HUDEP-2 (cell line): ENCODE measurements around the gene OLIG1.

Source experiments
- DNase-seq, 76 experiments: peaks; one replicate each; lab custom pipeline; 2025; ENCODE audit not compliant: unreplicated experiment in 76 of 76; lab: John Stamatoyannopoulos, UW

The OLIG1 gene

GRCh38 chr21:33030633-33031032, 39.3 kb upstream of the OLIG1 start:
- DNase-seq: no peak

- DNase-seq: no peak
These were observed 38.6 kb upstream of the OLIG1 start for GRCh38 chr21:33031152-33031911.

GRCh38 chr21:33032434-33033047, 37.4 kb upstream of the OLIG1 start:
- no peak for DNase-seq

- no peak for DNase-seq
These were observed 36.6 kb upstream of the OLIG1 start for GRCh38 chr21:33033094-33033951.

- no peak for DNase-seq
These were observed 36.0 kb upstream of the OLIG1 start for GRCh38 chr21:33033961-33034413.

- DNase-seq: peak in 2 of 76 experiments; percentile 21 to 22
These were observed 34.8 kb upstream of the OLIG1 start for GRCh38 chr21:33035147-33035546.

GRCh38 chr21:33036430-33037162, 33.3 kb upstream of the OLIG1 start:
- no peak for DNase-seq

- DNase-seq: no peak
These were observed 32.4 kb upstream of the OLIG1 start for GRCh38 chr21:33037501-33037900.

GRCh38 chr21:33039536-33039935, 30.4 kb upstream of the OLIG1 start:
- DNase-seq: no peak

- no peak for DNase-seq
These were observed 29.7 kb upstream of the OLIG1 start for GRCh38 chr21:33040215-33040614.

GRCh38 chr21:33041981-33042380, 28.0 kb upstream of the OLIG1 start:
- no peak for DNase-seq

GRCh38 chr21:33042812-33043211, 27.1 kb upstream of the OLIG1 start:
- no peak for DNase-seq

GRCh38 chr21:33046455-33046854, 23.5 kb upstream of the OLIG1 start:
- no peak for DNase-seq

GRCh38 chr21:33047231-33047630, 22.7 kb upstream of the OLIG1 start:
- peak in 9 of 76 experiments; percentile 6 to 45 (median 25) for DNase-seq

- no peak for DNase-seq
These were observed 18.0 kb upstream of the OLIG1 start for GRCh38 chr21:33051925-33052324.

- DNase-seq: no peak
These were observed 16.0 kb upstream of the OLIG1 start for GRCh38 chr21:33053951-33054350.

- no peak for DNase-seq
These were observed 13.9 kb upstream of the OLIG1 start for GRCh38 chr21:33055991-33056390.

- no peak for DNase-seq
These were observed 12.5 kb upstream of the OLIG1 start for GRCh38 chr21:33057385-33057940.

GRCh38 chr21:33058527-33058926, 11.4 kb upstream of the OLIG1 start:
- DNase-seq: peak in 19 of 76 experiments; percentile 5 to 51 (median 28)

GRCh38 chr21:33058957-33059356, 11.0 kb upstream of the OLIG1 start:
- DNase-seq: no peak
